ENCODE results near the gene PPP4R3B.

DNA sequence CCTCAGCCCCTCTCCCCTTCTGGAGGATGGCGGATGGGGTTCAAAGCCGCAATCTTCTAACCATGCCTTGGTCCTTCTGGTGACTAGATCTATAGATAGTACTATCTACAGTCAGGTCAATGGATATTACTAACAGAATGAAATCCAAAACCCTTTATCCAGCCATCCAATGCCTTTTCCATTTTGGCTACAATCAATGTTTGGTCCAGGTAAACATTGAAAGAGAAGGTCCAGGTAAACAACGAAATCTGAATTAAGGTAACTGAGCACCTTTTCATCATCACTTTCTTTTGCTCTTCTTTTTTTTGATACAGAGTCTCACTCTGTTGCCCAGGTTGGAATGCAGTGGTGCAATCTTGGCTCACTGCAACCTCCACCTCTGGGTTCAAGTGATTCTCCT lies 9.7 kb downstream of the PPP4R3B start:
- TF ChIP-seq, protein P1, sequence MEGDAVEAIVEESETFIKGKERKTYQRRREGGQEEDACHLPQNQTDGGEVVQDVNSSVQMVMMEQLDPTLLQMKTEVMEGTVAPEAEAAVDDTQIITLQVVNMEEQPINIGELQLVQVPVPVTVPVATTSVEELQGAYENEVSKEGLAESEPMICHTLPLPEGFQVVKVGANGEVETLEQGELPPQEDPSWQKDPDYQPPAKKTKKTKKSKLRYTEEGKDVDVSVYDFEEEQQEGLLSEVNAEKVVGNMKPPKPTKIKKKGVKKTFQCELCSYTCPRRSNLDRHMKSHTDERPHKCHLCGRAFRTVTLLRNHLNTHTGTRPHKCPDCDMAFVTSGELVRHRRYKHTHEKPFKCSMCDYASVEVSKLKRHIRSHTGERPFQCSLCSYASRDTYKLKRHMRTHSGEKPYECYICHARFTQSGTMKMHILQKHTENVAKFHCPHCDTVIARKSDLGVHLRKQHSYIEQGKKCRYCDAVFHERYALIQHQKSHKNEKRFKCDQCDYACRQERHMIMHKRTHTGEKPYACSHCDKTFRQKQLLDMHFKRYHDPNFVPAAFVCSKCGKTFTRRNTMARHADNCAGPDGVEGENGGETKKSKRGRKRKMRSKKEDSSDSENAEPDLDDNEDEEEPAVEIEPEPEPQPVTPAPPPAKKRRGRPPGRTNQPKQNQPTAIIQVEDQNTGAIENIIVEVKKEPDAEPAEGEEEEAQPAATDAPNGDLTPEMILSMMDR (IDR thresholded peaks at IDR 0.05; ENCODE audit: control extremely low read depth in 1 of 3, insufficient read depth in 1 of 3, low read depth in 1 of 3, low read length in 3 of 3): no peak
- TF ChIP-seq, protein P2, sequence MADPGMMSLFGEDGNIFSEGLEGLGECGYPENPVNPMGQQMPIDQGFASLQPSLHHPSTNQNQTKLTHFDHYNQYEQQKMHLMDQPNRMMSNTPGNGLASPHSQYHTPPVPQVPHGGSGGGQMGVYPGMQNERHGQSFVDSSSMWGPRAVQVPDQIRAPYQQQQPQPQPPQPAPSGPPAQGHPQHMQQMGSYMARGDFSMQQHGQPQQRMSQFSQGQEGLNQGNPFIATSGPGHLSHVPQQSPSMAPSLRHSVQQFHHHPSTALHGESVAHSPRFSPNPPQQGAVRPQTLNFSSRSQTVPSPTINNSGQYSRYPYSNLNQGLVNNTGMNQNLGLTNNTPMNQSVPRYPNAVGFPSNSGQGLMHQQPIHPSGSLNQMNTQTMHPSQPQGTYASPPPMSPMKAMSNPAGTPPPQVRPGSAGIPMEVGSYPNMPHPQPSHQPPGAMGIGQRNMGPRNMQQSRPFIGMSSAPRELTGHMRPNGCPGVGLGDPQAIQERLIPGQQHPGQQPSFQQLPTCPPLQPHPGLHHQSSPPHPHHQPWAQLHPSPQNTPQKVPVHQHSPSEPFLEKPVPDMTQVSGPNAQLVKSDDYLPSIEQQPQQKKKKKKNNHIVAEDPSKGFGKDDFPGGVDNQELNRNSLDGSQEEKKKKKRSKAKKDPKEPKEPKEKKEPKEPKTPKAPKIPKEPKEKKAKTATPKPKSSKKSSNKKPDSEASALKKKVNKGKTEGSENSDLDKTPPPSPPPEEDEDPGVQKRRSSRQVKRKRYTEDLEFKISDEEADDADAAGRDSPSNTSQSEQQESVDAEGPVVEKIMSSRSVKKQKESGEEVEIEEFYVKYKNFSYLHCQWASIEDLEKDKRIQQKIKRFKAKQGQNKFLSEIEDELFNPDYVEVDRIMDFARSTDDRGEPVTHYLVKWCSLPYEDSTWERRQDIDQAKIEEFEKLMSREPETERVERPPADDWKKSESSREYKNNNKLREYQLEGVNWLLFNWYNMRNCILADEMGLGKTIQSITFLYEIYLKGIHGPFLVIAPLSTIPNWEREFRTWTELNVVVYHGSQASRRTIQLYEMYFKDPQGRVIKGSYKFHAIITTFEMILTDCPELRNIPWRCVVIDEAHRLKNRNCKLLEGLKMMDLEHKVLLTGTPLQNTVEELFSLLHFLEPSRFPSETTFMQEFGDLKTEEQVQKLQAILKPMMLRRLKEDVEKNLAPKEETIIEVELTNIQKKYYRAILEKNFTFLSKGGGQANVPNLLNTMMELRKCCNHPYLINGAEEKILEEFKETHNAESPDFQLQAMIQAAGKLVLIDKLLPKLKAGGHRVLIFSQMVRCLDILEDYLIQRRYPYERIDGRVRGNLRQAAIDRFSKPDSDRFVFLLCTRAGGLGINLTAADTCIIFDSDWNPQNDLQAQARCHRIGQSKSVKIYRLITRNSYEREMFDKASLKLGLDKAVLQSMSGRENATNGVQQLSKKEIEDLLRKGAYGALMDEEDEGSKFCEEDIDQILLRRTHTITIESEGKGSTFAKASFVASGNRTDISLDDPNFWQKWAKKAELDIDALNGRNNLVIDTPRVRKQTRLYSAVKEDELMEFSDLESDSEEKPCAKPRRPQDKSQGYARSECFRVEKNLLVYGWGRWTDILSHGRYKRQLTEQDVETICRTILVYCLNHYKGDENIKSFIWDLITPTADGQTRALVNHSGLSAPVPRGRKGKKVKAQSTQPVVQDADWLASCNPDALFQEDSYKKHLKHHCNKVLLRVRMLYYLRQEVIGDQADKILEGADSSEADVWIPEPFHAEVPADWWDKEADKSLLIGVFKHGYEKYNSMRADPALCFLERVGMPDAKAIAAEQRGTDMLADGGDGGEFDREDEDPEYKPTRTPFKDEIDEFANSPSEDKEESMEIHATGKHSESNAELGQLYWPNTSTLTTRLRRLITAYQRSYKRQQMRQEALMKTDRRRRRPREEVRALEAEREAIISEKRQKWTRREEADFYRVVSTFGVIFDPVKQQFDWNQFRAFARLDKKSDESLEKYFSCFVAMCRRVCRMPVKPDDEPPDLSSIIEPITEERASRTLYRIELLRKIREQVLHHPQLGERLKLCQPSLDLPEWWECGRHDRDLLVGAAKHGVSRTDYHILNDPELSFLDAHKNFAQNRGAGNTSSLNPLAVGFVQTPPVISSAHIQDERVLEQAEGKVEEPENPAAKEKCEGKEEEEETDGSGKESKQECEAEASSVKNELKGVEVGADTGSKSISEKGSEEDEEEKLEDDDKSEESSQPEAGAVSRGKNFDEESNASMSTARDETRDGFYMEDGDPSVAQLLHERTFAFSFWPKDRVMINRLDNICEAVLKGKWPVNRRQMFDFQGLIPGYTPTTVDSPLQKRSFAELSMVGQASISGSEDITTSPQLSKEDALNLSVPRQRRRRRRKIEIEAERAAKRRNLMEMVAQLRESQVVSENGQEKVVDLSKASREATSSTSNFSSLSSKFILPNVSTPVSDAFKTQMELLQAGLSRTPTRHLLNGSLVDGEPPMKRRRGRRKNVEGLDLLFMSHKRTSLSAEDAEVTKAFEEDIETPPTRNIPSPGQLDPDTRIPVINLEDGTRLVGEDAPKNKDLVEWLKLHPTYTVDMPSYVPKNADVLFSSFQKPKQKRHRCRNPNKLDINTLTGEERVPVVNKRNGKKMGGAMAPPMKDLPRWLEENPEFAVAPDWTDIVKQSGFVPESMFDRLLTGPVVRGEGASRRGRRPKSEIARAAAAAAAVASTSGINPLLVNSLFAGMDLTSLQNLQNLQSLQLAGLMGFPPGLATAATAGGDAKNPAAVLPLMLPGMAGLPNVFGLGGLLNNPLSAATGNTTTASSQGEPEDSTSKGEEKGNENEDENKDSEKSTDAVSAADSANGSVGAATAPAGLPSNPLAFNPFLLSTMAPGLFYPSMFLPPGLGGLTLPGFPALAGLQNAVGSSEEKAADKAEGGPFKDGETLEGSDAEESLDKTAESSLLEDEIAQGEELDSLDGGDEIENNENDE (IDR thresholded peaks at IDR 0.05; ENCODE audit: insufficient replicate concordance, low read length): no peak
- TF ChIP-seq SP2 (IDR thresholded peaks at IDR 0.05; ENCODE audit: low read length) (no peak), EZH2 (IDR thresholded peaks at IDR 0.05; ENCODE audit: low read depth, low read length, severe bottlenecking) (no peak), POLR2A (IDR thresholded peaks at IDR 0.05; ENCODE audit: control extremely low read depth in 1 of 2, low read depth in 2 of 2, low read length in 2 of 2) (no peak), ASH2L (IDR thresholded peaks at IDR 0.05; ENCODE audit: low read length) (no peak), EP300 (IDR thresholded peaks at IDR 0.05; ENCODE audit: borderline replicate concordance in 1 of 2, low read depth in 2 of 2, low read length in 2 of 2) (no peak), POLR2AphosphoS5 (IDR thresholded peaks at IDR 0.05; ENCODE audit: low read depth, low read length) (no peak), SP1 (IDR thresholded peaks at IDR 0.05; ENCODE audit: low read depth, low read length) (no peak), CREB1 (IDR thresholded peaks at IDR 0.05) (no peak)
